Esophagus muscularis mucosa (tissue), 3 donors: Measurements from ENCODE around the gene DHRS3.

Experiments
- POLR2A ChIP-seq: fragments of 450-650 bp; IDR thresholded peaks from one replicate; pipeline ENCODE4 v1.6.1; 2017; ENCODE audit warnings: antibody characterized with exemption, moderate library complexity, mild to moderate bottlenecking, low read depth
- TF ChIP-seq, protein P1 (sequence below), 3 experiments: fragments of 200-600 bp in 2 of 3; fragments of 450-650 bp in 1 of 3; sonication (generic) in 2 of 3; IDR thresholded peaks; one replicate each; pipeline ENCODE4 v1.5.1; 2017 to 2019; ENCODE audit warnings: antibody characterized with exemption in 3 of 3, mild to moderate bottlenecking in 2 of 3, moderate library complexity in 1 of 3

DNA sequence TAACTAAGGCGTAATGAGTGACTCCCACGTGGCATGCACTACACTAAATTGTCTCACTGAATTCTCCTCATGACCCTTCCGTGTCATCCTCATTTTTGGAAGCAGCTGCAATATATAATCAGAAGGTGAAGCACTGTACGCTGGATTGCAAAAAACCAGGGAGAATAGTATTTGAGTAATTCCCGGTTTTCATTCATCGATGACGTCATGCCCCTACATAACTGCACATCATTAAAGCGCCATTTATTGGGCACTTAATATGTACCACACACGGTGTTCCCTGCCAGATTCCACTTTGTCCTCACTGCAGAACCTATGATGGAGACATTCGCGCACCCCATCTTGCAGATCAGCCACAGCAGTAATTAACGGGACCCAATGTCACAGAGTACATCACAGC is 41.0 kb downstream of the DHRS3 start:
- TF ChIP-seq, protein P1, sequence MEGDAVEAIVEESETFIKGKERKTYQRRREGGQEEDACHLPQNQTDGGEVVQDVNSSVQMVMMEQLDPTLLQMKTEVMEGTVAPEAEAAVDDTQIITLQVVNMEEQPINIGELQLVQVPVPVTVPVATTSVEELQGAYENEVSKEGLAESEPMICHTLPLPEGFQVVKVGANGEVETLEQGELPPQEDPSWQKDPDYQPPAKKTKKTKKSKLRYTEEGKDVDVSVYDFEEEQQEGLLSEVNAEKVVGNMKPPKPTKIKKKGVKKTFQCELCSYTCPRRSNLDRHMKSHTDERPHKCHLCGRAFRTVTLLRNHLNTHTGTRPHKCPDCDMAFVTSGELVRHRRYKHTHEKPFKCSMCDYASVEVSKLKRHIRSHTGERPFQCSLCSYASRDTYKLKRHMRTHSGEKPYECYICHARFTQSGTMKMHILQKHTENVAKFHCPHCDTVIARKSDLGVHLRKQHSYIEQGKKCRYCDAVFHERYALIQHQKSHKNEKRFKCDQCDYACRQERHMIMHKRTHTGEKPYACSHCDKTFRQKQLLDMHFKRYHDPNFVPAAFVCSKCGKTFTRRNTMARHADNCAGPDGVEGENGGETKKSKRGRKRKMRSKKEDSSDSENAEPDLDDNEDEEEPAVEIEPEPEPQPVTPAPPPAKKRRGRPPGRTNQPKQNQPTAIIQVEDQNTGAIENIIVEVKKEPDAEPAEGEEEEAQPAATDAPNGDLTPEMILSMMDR (IDR thresholded peaks at IDR 0.05) = no peak
- TF ChIP-seq POLR2A = no peak
